SKM-1 (cell line): Measurements from ENCODE around the gene NEU1.

Experiments used
- DNase-seq: peaks from one replicate; lab custom pipeline; 2025; ENCODE audit not compliant: unreplicated experiment; lab: John Stamatoyannopoulos, UW

NEU1 gene

DNA sequence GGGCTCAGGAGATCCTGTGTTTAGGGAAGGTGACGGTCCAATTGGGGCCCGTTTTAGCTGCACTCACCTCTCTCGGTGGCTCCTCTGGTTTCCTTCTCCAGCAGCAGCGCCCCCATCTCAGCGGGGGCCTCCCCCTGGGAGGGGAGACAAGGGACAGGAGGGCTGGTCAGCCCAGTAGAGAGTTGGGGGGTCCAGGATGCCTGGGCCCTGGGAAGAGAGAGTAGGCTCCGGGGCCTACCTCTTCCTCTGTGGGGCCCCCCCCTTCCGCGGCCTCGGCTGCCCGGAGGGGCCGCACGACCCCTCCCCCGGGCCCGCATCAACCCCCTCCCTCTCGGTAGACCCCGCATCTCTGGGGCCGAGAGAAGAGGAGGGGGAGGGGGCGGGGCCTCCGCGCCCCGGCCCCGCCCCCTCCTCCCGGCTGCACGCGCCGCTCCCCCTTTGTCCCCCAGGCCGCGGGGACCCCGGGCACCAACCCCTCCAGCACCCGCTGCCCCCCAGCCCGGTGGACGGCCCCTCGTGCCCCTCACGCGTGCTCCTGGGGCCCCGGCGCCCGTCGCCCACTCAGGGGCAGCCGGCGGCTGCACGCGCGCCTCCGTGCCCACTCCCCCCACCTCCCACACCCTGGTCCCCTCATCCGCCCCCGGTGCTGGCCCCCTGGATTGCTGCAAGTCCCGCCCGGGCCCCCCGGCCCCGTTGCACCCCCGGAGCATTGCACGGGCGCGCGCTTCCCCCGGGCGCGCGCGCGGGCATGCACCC, 34.4 kb upstream of the NEU1 start:
- no peak for DNase-seq

DNA sequence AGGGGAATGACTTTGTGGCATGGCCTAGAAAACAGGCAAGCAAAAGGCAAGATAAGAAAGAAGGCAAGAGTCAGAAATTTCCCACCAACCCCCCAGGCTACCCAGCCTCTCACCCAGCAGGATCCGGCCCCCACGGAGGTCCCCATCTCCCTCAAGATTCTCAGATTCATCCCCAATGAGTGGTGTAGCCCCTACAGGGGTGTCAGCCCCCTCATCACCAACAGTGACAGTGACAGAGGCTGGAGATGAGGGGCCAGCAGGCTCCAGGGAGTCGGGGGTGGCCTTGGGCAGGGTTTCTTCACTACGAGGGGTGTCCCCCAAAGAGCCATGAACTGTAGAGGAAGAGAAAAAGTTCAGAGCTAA, 33.9 kb upstream of the NEU1 start:
- DNase-seq = no peak

GRCh38 chr6:31892821-31893220, 30.2 kb upstream of the NEU1 start:
- DNase-seq = no peak

- no peak for DNase-seq
Observed at GRCh38 chr6:31889331-31889972, 26.8 kb upstream of the NEU1 start.

DNA sequence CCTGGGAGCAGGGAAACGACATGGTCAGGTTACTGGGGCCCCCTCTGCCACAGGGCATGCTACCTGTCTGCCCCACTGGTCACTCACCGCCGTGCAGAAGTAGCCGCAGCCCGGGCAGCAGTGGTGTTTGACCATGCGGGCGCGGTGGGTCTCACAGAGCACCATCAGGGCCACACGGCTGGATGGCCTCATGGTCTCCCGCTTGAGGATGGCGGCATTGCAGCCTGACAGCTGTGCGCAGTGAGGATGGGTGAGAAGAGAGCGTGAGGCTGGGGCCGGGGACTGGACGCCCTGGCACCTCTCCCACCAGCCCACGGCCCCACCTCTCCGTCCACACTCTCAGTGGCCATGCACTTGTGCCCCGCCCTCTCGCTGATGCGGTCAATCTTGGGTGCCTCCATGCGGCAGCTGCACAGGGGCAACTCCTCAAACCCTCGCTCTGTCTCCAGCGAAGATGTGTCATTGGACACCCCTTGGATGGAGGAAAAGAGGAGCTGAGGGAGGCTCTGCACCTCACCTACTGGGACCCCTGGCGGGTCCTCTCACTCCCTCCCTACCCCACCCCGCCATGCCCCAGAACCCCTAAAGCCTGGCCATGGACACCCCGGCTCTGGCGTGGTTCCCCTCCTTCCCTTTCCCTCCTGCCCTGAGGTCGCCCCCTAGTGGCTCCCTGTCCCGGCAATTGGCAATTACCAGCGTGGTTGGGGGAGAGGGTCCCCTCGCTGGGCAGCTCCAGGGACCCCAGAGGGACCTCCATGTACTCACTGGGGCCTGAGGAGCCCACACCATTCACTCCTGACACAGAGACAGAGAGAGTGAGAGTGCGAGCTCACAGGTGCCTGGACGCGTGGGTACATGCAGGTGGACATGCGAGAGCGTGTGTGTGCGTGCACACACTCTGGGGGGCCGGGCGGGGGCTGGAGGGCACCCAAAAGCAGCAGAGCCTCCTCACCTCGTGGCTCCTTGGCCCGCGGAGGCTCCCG, 25.9 kb upstream of the NEU1 start:
- no peak for DNase-seq

GRCh38 chr6:31887173-31888007, 24.8 kb upstream of the NEU1 start:
- no peak for DNase-seq

DNA sequence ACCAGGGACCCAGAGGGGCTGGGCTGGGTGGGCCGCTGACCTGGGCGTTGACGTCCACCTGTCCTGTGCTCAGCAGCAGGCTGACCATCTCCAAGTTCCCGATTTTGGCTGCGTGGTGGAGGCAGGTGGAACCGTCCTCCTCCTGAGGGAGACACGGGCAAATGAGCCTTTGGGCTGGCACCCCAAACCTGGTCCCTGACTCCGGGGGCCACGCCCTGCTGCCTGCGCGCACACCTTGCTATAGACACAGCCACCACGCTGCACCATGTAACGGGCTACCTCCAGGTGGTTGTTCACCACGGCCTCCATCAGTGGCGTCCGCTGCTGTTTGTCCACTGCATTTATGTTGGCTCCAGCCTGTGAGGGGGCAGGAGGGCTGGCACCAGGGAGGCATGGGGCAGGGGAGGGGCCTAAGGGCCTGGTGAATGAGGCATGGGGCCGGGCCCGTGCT, 23.9 kb upstream of the NEU1 start:
- no peak for DNase-seq

- DNase-seq = no peak
Observed at GRCh38 chr6:31884528-31885035, 22.0 kb upstream of the NEU1 start.

DNA sequence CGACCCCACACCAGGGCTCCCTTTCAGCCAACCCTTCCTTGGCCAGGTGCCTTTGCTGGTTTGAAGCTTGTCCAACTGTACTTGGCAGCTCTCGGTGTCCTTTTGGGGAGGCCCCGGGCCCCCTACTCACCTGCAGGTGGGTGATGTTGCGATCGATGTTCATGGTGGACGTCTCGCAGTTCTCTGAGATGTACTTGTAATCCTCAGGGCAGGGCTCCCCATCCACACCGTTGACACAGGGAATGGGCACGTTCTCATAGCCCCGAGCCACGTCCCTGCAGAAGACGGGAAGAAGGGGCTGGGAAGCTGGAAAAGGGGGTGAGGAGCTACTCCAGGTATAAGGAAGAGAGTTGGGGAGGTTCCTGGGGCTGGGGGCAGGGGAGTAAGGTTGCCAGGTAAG, 21.1 kb upstream of the NEU1 start:
- no peak for DNase-seq

GRCh38 chr6:31882344-31882743, 19.7 kb upstream of the NEU1 start:
- no peak for DNase-seq

DNA sequence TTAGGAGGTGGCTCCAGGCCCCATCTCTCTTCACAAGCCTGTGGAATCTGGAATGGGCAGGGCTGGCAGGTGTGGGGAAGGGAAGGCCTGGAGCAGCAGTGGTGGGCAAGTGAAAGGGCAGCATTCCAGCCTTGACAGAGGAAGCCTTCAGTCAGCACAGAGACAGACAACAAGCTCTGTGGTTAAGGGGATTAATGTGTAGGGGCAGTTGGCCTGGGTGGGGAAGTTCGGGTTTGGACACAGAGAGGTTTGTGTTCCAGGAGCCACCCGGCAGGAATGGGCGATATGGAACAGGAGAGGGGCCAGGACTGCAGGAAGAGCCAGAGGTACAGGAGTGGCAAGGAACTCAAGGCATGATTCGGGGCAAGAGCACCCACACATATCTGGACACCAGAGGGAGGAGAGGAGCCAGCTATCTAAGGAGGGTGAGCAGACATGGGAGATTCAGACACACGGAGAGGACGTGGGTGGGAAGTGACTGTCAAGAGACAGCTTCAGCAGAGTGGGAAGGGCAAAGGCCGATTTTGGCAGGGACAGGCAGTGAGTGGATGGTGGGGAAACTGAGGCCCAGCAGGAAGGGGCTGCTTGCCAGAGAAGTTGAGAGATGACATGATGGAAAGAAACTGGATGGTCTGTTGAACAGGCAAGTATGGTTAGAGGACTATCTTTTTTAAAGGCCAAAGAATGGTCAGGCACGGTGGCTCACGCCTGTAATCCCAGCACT, 18.7 kb upstream of the NEU1 start:
- no peak for DNase-seq

- DNase-seq = no peak
Observed at GRCh38 chr6:31880616-31881015, 18.0 kb upstream of the NEU1 start.

- no peak for DNase-seq
Observed at GRCh38 chr6:31879901-31880300, 17.3 kb upstream of the NEU1 start.

GRCh38 chr6:31879143-31879542, 16.5 kb upstream of the NEU1 start:
- no peak for DNase-seq

DNA sequence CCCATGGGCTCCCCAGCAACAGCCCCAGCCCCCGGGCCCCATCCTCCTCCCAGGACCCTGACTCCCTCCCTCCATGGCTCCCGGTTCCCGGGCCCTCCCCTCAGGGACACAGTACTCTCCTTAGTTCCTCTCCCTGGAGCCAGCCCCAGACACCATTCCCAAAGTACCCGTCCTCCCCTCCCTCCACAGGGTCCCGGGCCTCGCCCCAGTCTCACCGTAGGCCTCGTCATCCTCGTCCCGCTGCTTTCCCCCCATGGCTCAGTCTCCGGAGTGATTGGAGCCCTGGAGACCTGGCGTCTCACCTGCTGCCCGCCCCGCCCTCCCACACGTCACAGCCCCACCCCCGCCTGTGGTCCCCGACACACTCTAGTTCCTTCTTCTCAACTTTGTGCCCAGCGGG, 16.1 kb upstream of the NEU1 start, which contains the start of gene SLC44A4:
SLC44A4 (minus strand) TSS at position 272 of the 400 bp plus-strand sequence; CDS start at position 255, 17 bp downstream.
- DNase-seq = no peak

DNA sequence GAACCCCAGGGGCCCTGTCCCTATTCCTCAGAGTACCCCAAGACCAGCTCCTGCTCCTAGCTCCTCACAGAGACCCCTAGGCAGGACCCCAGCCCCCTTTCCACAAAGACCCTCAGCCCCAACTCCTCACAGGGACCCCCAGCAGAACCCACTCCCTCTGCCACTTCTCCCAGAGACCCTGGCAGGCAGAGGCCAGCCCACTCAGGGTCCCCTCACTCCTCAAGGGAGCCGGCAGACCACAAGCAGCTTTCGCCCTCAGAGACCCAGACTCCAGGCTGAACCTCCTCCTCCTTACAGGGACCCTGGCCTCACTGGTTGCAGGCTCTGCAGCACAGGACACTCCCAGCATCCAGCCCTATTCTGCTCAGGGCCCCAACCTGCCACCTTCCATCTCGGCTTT, 15.6 kb upstream of the NEU1 start:
- DNase-seq = no peak

DNA sequence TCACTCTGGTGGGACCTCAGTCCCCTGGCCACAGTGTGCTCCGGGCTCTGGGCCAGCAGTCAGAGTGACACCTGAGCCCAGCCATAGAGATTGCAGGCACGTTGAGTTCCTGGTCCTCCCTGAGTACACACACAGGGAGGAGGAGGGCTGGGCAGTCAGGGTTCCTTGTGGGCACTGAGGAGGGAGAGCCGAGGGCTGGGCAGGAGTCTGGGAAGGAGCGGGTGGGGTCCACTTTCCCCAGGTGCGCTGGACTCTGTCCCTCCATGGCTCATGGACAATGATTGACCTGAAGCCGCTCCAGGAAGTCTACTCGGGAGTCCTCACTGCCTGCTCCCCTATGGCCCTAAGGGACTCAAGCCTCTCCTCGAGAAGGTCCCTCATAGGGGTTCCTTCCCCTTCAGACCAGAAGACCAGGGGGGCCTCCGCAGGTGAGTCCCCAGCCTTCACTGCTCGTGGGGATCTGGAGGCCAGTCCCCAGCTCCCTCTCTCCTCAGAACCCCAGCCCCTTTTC, 15.1 kb upstream of the NEU1 start:
- DNase-seq = no peak

GRCh38 chr6:31877125-31877650, 14.6 kb upstream of the NEU1 start:
- no peak for DNase-seq

DNA sequence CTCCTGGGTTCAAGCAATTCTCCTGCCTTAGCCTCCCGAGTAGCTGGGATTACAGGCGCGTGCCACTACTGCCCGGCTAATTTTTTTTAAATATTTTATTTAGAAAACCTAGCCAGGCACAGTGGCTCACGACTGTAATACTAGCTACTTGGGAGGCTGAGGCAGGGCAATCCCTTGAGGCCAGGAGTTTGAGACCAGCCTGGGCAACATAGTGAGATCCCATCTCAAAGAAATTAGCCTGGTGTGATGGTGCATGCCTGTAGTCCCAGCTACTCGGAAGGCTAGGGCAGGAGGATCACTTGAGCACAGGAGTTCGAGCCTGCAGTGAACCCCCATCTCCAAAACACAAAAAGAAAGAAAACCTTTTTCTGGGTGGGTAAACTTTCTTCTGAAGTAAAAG, 13.7 kb upstream of the NEU1 start:
- DNase-seq = no peak
